Heart right ventricle (tissue), 16 donors: ENCODE data around the gene DIS3L2. TPM values are rescaled to one million over a fixed set of nuclear protein-coding genes. Genes with fewer than 3 reads are reported as not detected.

Experiments used
- ATAC-seq, 8 donors: fragments of 200-7000 bp; cut with Tn5 transposase; one replicate each; pipeline ENCODE4 v1.9.1; 2020; ENCODE audit warnings: mild to moderate bottlenecking in 8 of 8, moderate library complexity in 8 of 8, moderate number of reproducible peaks in 1 of 8
- DNase-seq, 2 donors: peaks; one replicate each; pipeline ENCODE4 v3.0.0-alpha.2; 2020
- H3K27ac ChIP-seq, 10 donors: fragments of 200-600 bp; sonication (generic) in 2 of 10; one replicate each; pipeline versions ENCODE4 v1.5.0 to v1.8.0; 2020 to 2022; ENCODE audit warnings: mild to moderate bottlenecking in 3 of 10
- H3K27me3 ChIP-seq, 7 donors: fragments of 200-600 bp; one replicate each; pipeline ENCODE4 v1.8.0; 2021 to 2022; ENCODE audit warnings: mild to moderate bottlenecking in 2 of 7
- H3K36me3 ChIP-seq, 9 donors: fragments of 200-600 bp; sonication (generic) in 1 of 9; one replicate each; pipeline versions ENCODE4 v1.5.0 to v1.8.0; 2020 to 2022; ENCODE audit warnings: mild to moderate bottlenecking in 2 of 9
- H3K4me1 ChIP-seq, 9 donors: fragments of 200-600 bp; sonication (generic) in 1 of 9; one replicate each; pipeline versions ENCODE4 v1.5.0 to v1.8.0; 2020 to 2022; ENCODE audit warnings: mild to moderate bottlenecking in 4 of 9
- H3K4me3 ChIP-seq, 10 donors: fragments of 200-600 bp; sonication (generic) in 2 of 10; one replicate each; pipeline versions ENCODE4 v1.5.0 to v1.8.0; 2020 to 2022; ENCODE audit warnings: mild to moderate bottlenecking in 7 of 10, moderate library complexity in 2 of 10
- H3K9me3 ChIP-seq, 11 donors: fragments of 200-600 bp in 10 of 11; sonication (generic) in 2 of 11; one replicate each; pipeline versions ENCODE4 v1.5.0 to v1.8.0; 2013 to 2022; ENCODE audit warnings: mild to moderate bottlenecking in 2 of 11, control low read depth in 1 of 11, moderate library complexity in 1 of 11
- WGBS, 2 donors: extraction: QIAGEN DNeasy Blood & Tissue Kit; methylation state at CpG; one replicate each; pipeline ENCODE4 v1.1.7; 2013; ENCODE audit warnings: inconsistent platforms in 1 of 2; 5-methylcytosine and 5-hydroxymethylcytosine counted together
- intact Hi-C, 10 donors: fragments of 100-400 bp; cut with DNase I; formaldehyde crosslinking; loops; one replicate each; pipeline versions ENCODE4 v1.11.1 to v1.14.2; 2022
- polyA plus RNA-seq, 2 donors: library from polyadenylated mRNA; stranded (reverse); fragments of 200-250 nt; gene quantifications; one replicate each; pipeline ENCODE4 v1.2.3, GENCODE V29; 2013
- total RNA-seq, 10 donors: library from RNA; stranded (reverse); fragmentation: NEBNext Ultra II Directional in 3 of 10; extraction: Animal tissue kit (Norgen Biotek cat#: 25700) in 3 of 10; gene quantifications; one replicate each; pipeline versions ENCODE4 v1.2.1 to v1.2.4, GENCODE V29; 2021 to 2023
- TF ChIP-seq, protein P1 (sequence below), 9 donors: fragments of 200-600 bp; sonication (generic) in 2 of 9; IDR thresholded peaks; one replicate each; pipeline versions ENCODE4 v1.5.0 to v1.8.0; 2021 to 2022; ENCODE audit warnings: antibody characterized with exemption in 9 of 9, mild to moderate bottlenecking in 5 of 9, moderate library complexity in 1 of 9
- donor health status: Arrhythmogenic right ventricular cardiomyopathy.
- donor health status: ischemic (EF 13 %, LVEDD 7.1; RV severe dilation, severe dysfunction).
- donor health status: healthy with polysubstance abuse.
- donor health status: DM: no; HTN: yes; CAD: no.
- donor health status: DM: no; HTN: no; CAD: no.
- donor health status: ischemic (EF 25% LVEDD 6.9; RV normal size, moderate dysfunction).
- donor health status: ischemic (EF 25% LVEDD 5.7; RV mildly dilated, moderate dysfunction).
- donor health status: healthy.
- donor health status: DM: yes; HTN: yes; CAD: no.
- donor health status: Ischemic cardiomyopathy.
- donor health status: ischemic (EF 35%, LVEDD 5.7; RV mildly dilated, moderate dysfunction).
- donor health status: nonischemic (EF 11% LVEDD 7.7; RV severe dilation, severe dysfunction).
- donor health status: DM: yes; HTN: yes; CAD: no.
- donor health status: PGD.
- donor health status: ischemic (EF 29% LVEDD 5.4; RV normal size, mild dysfunction).
- donor health status: nonischemic (EF 23%, LVEDD 6.1; RV moderate dilation, normal function).

DIS3L2 gene
- total and polyA plus RNA-seq, 12 donors, result 9.5 to 24.5 (median 18.5) TPM

- Histone ChIP-seq H3K36me3 (no peaks in the 10 kb centered on the region), H3K4me3 (no peak overlapping the region), H3K4me1 (peaks cover 0 to 10% (median 0%) of the 10 kb centered on the region in 9 donors), H3K27me3 (peaks cover 0 to 42% (median 27%) of the 10 kb centered on the region in 7 donors), H3K9me3 (no peaks in the 10 kb centered on the region), H3K27ac (no peak overlapping the region)
- intact Hi-C loops, result loop anchor here in 1 of 10 donors (5.0 kb wide), 1 partner anchor 519 kb away; no protein-coding TSS in a partner anchor
- ATAC-seq (no peak), DNase-seq (no peak)
- TF ChIP-seq, protein P1, sequence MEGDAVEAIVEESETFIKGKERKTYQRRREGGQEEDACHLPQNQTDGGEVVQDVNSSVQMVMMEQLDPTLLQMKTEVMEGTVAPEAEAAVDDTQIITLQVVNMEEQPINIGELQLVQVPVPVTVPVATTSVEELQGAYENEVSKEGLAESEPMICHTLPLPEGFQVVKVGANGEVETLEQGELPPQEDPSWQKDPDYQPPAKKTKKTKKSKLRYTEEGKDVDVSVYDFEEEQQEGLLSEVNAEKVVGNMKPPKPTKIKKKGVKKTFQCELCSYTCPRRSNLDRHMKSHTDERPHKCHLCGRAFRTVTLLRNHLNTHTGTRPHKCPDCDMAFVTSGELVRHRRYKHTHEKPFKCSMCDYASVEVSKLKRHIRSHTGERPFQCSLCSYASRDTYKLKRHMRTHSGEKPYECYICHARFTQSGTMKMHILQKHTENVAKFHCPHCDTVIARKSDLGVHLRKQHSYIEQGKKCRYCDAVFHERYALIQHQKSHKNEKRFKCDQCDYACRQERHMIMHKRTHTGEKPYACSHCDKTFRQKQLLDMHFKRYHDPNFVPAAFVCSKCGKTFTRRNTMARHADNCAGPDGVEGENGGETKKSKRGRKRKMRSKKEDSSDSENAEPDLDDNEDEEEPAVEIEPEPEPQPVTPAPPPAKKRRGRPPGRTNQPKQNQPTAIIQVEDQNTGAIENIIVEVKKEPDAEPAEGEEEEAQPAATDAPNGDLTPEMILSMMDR (IDR thresholded peaks at IDR 0.05), result no peak
- 94 to 96% methylated on average over 21 of the region's 21 CpGs for WGBS, 2 donors
Observed at GRCh38 chr2:231918501-231919330, 42.8 kb upstream of the DIS3L2 start.

DNA sequence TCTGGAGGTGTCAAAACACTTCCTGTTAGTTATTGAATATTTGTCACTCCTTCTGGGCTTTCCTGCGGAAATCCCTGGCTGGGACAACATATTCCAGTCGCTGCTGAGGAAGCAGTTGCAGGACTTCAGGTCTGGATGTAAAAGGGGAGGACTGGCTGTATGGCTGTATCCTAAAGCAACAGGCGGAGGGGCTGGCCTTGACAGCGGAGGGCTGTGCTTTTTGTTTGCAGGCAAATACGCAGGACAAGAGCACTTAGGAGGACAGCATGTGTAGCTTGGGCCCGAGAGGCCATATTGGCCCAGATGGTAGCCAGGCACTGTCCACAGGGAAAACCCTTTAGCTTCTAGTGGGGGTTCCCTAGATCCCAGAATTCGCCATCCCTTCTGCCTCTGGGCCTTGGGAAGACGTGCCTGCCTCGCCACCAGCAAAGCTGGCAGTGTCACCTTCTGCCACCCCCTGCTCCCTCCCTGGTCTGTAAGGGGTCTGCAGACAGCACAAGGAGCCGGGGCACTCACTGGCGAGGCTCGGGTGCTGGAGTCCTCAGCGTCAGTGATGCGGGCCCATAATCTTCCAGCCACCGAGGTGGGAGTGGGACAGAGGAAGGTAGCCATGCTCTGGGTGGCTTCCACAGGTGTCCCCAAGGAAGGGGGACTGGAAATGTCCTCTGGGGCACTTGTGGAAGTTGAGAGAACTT, 42.0 kb upstream of the DIS3L2 start:
- intact Hi-C loops, result loop anchor here in 3 of 10 donors (5.0 to 10.0 kb wide), 4 partner anchors 405 to 603 kb away; partner anchors contain the start of gene PRSS56 (in 1 of the 3)
- H3K4me3 ChIP-seq, result no peak overlapping the region
- no peak for ATAC-seq
- H3K9me3 ChIP-seq, result no peaks in the 10 kb centered on the region
- H3K27ac ChIP-seq, result no peak overlapping the region
- TF ChIP-seq, protein P1 (IDR thresholded peaks at IDR 0.05), result no peak
- 87 to 88% methylated on average over 15 of the region's 15 CpGs for WGBS, 2 donors
- peaks cover 0 to 43% (median 35%) of the 10 kb centered on the region in 7 donors for H3K27me3 ChIP-seq
- no peaks in the 10 kb centered on the region for H3K36me3 ChIP-seq
- no peak for DNase-seq
- peaks cover 0 to 10% (median 0%) of the 10 kb centered on the region in 9 donors for H3K4me1 ChIP-seq

DNA sequence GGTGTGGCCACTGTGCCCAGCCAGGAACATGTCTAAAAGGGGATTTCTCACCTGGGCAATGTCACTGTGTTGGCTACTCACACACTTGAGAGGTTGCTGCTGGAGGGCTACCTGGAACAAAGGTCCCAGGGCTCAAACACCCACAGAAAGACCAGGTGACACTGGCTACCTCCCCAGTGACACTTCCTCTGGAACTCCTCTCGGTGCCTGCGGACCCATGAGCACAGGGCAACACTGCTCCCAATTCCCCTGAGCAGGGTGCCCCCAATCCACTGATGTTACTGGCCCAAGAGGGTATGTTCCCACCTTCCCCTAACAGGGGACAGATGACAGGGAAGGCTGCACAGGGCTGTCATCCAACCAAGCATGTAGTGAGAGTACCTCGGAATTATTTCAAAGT, 41.1 kb upstream of the DIS3L2 start:
- ATAC-seq (no peak), DNase-seq (no peak)
- Histone ChIP-seq H3K27ac (no peak overlapping the region), H3K27me3 (peaks cover 0 to 52% (median 40%) of the 10 kb centered on the region in 7 donors), H3K9me3 (no peaks in the 10 kb centered on the region), H3K4me1 (peaks cover 0 to 16% (median 7%) of the 10 kb centered on the region in 9 donors), H3K4me3 (no peak overlapping the region), H3K36me3 (no peaks in the 10 kb centered on the region)
- intact Hi-C loops, result loop anchor here in 3 of 10 donors (5.0 to 10.0 kb wide), 3 partner anchors 404 to 602 kb away; partner anchors contain the start of gene PRSS56 (in 1 of the 3)
- 90 to 95% methylated on average over 3 of the region's 3 CpGs for WGBS, 2 donors
- TF ChIP-seq, protein P1 (IDR thresholded peaks at IDR 0.05), result no peak

DNA sequence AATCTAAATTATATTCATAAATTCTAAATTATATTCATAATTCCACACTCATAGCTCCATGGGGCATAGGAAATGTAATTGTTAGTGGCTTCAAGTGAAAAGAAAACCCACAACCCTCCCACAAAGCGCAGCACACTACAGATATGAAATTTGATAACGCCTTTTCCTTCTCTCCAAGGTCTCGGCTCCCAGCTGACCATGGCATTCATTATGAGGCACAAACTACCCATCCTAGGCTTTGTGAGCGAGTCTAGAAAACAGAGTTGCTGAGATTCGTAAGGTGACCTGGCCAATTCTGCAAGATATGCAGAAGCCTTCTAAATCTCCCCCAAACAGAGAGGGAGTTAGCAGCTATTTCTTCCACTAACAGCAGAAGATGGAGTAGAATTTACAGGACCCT, 40.7 kb upstream of the DIS3L2 start:
- Histone ChIP-seq H3K27me3 (peaks cover 0 to 56% (median 44%) of the 10 kb centered on the region in 7 donors), H3K9me3 (no peaks in the 10 kb centered on the region), H3K27ac (no peak overlapping the region), H3K36me3 (no peaks in the 10 kb centered on the region), H3K4me3 (no peak overlapping the region), H3K4me1 (peaks cover 4 to 20% (median 11%) of the 10 kb centered on the region in 9 donors)
- intact Hi-C loops, result loop anchor here in 3 of 10 donors (5.0 to 10.0 kb wide), 3 partner anchors 404 to 602 kb away; partner anchors contain the start of gene PRSS56 (in 1 of the 3)
- DNase-seq (no peak), ATAC-seq (no peak)
- TF ChIP-seq, protein P1 (IDR thresholded peaks at IDR 0.05), result no peak
- 88 to 94% methylated on average over 5 of the region's 5 CpGs for WGBS, 2 donors
